Cardiac fibroblast (primary cell): ENCODE data around the gene CC2D2A.
"Not testable (repeated sequence)": the region's sequence is repeated elsewhere in the genome, so short reads cannot be mapped to it uniquely, and the experiment has no call there.

ENCODE experiments used
- DNase-seq, 2 donors: peaks; one replicate each; pipeline versions ENCODE4 v3.0.0 to v3.0.0-alpha.2; 2010; ENCODE audit warnings: low read depth in 2 of 2
- H3K4me3 ChIP-seq, 2 donors: replicated peaks in 1 of 2; 1 replicate in 1 of 2; 2 replicates in 1 of 2; pipeline ENCODE4 v1.5.1; 2011; ENCODE audit warnings: low read depth in 2 of 2, low read length in 2 of 2, mild to moderate bottlenecking in 2 of 2, moderate library complexity in 1 of 2
- TF ChIP-seq, protein P1 (sequence below): IDR thresholded peaks from one replicate; pipeline ENCODE4 v1.5.1; 2011; ENCODE audit warnings: low read depth, mild to moderate bottlenecking, low read length, inconsistent platforms

Gene CC2D2A

DNA sequence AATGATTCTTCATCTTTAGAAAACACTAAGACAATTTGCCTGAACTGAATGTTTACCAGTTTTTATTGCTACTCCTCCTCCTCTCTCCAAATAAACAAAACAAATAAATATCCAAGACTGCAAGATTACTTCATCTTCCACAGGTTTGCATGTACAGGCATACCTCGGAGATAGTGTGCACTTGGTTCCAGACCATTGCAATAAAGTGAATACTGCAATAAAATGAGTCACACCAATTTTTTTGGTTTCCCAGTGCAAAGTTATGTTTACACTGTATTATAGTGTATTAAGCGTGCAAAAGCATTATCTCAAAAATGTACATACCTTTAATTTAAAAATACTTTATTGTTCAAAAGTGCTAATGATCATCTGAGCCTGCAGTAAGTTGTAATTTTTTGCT, 132.2 kb downstream of the CC2D2A start:
- DNase-seq = no peak
- TF ChIP-seq, protein P1, sequence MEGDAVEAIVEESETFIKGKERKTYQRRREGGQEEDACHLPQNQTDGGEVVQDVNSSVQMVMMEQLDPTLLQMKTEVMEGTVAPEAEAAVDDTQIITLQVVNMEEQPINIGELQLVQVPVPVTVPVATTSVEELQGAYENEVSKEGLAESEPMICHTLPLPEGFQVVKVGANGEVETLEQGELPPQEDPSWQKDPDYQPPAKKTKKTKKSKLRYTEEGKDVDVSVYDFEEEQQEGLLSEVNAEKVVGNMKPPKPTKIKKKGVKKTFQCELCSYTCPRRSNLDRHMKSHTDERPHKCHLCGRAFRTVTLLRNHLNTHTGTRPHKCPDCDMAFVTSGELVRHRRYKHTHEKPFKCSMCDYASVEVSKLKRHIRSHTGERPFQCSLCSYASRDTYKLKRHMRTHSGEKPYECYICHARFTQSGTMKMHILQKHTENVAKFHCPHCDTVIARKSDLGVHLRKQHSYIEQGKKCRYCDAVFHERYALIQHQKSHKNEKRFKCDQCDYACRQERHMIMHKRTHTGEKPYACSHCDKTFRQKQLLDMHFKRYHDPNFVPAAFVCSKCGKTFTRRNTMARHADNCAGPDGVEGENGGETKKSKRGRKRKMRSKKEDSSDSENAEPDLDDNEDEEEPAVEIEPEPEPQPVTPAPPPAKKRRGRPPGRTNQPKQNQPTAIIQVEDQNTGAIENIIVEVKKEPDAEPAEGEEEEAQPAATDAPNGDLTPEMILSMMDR = no peak
- no peak overlapping the region for H3K4me3 ChIP-seq

DNA sequence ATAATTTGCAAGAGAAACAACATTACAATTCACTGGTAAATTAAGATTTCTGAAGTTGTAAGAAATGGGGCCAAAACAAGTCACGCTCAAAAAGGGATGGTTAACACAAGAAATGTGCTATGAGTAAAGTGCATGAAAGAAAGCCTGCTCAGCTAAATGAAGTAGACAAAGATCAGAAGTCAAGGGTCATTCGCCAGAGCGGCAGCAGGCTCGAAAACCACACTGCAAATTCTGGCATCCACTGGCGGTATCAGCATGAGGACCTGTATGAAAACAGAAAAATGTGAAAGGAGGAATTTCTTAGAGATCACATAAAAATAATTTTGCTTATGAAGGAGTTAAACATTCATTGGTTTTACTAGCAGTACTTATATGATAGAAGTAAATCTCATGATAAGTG, 135.9 kb downstream of the CC2D2A start:
- TF ChIP-seq, protein P1 = no peak
- H3K4me3 ChIP-seq = no peak overlapping the region
- DNase-seq = no peak

DNA sequence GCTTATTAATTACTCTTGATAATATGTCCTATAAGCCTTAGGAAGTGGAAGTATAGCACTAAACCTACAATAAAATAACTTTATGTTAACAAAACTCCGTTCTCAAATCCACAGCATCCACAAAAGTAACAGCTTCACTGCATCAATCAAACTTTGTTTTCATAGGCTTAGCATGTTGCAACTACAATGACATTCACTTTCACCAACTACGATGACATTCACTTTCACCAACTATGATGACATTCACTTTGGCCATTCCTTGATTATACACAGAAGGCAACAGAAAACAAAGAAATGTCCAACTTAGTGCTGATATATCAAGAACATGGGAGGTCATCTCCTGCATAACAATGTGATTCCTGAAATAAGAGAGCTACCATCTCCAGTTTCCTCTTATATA, 141.2 kb downstream of the CC2D2A start:
- H3K4me3 ChIP-seq = no peak overlapping the region
- DNase-seq = no peak
- TF ChIP-seq, protein P1 = no peak

DNA sequence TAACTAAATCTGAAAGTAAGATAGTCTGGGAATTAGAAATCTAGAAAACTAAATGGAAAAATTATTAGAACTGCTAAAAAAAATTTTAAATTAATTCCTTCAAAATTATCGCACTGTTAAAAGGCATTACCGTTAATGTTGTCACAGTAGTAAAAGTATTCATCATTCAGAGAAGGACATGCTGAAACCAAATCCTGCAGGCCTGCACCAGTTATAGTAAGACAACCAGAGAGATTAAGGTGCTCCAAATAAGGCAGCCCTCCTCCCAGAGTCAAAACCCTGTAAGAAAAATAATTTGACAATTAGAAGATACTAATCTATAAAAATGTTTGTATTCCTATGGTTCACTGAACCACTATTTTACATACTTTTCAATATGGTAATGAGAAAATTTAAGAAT, 142.5 kb downstream of the CC2D2A start:
- TF ChIP-seq, protein P1 = no peak
- H3K4me3 ChIP-seq = no peak overlapping the region
- no peak for DNase-seq

DNA sequence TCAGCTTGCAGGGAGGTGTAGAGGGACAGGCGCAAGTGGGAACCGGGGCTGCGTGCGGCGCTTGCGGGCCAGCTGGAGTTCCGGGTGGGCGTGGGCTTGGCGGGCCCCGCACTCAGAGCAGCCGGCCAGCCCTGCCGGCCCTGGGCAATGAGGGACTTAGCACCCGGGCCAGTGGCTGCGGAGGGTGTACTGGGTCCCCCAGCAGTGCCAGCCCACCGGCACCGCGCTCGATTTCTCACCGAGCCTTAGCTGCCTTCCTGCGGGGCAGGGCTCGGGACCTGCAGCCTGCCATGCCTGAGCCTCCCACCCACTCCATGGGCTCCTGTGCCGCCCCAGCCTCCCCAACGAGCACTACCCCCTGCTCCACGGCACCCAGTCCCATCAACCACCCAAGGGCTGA, 145.2 kb downstream of the CC2D2A start:
- DNase-seq = not testable (repeated sequence)

DNA sequence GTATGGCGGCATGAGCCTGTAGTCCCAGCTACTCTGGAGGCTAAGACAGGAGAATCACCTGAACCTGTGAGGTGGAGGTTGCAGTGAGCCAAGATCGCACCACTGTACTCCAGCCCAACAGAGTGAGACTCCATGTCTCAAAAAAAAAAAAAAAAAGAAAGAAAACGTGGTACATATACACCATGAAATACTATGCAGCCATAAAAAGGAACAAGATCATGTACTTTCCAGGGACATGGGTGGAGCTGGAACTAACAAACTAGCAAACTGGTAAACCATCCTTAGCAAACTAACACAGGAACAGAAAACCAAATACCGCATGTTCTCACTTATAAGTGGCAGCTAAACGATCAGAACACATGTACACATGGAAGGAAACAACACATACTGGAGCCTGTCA, 147.7 kb downstream of the CC2D2A start:
- DNase-seq, H3K4me3 ChIP-seq: not testable (repeated sequence)

More for the DNA sequence above, 145.2 kb downstream of the CC2D2A start:
- not testable (repeated sequence) for H3K4me3 ChIP-seq

DNA sequence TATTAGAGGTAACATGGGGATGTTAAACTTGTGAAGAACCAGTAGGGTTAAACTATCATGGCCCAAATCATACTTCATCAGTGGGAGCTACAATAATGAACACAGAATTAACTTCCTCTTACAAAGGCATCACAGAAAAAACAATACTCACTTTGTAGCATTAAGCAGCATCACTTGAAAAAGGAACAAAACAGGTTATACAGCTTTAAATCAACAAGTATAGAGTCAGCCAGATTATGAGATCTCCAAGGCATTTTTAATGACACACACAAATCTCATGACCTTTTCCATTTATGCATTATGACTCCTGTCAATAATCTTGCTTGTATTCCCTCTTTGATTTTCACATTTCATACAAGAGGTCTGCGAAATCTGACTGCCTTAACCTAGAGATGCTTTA, 167.1 kb downstream of the CC2D2A start:
- no peak for DNase-seq
- TF ChIP-seq, protein P1 = no peak

DNA sequence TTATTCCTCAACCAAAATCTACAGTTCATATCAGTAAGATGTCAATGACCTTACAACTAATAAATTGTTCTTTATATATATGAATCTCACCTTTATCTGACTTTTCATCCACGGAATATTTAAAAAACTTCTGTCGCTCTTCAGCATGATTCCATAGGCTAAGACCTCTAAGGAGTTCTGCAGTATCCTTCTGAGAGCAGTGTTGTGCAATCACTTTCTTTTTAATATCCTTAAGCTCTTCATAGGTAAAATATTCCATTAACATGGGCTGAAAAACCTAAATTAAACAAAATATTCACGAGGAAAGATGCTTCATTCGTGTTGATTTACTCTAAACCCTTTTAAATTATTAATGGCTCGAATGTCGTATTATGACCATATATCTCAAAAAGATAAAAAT, 168.7 kb downstream of the CC2D2A start:
- no peak for DNase-seq
- H3K4me3 ChIP-seq = no peak overlapping the region
- TF ChIP-seq, protein P1 = no peak

More for the DNA sequence above, 167.1 kb downstream of the CC2D2A start:
- H3K4me3 ChIP-seq = no peak overlapping the region
